ENCODE measurements around the gene CISD3. TPM values are rescaled to one million over a fixed set of nuclear protein-coding genes. Genes with fewer than 3 reads are reported as not detected.
A peak's percentile ranks its signal among the peaks of the same experiment; 100 is the strongest.

CISD3 gene
- total RNA-seq, 1 donor from 2014 or later: 9.0 TPM

GRCh38 chr17:38713456-38714075, 16.6 kb upstream of the CISD3 start:
- Mint-ChIP-seq H3K4me1 (peaks cover 1% of the 10 kb centered on the region), H3K9me3 (no peaks in the 10 kb centered on the region), H3K27me3 (ENCODE audit: low read depth) (peaks cover under 1% of the 10 kb centered on the region), H3K27ac (ENCODE audit: unreplicated experiment) (no peak overlapping the region), H3K4me3 (no peak overlapping the region), H3K36me3 (ENCODE audit: low read depth) (peaks cover 13% of the 10 kb centered on the region)
- DNase-seq (ENCODE audit: low read depth, low spot score): no peak
- TF ChIP-seq CTCF (conservative IDR thresholded peaks at IDR 0.05): no peak

GRCh38 chr17:38715216-38715943, 14.8 kb upstream of the CISD3 start:
- Mint-ChIP-seq H3K9me3 (no peaks in the 10 kb centered on the region), H3K4me1 (peaks cover 12% of the 10 kb centered on the region), H3K27me3 (ENCODE audit: low read depth) (peaks cover 10% of the 10 kb centered on the region), H3K27ac (ENCODE audit: unreplicated experiment) (peak overlapping the region; percentile 57), H3K36me3 (ENCODE audit: low read depth) (peaks cover 7% of the 10 kb centered on the region), H3K4me3 (no peak overlapping the region)
- no peak for TF ChIP-seq CTCF (conservative IDR thresholded peaks at IDR 0.05)
- DNase-seq (ENCODE audit: low read depth, low spot score): no peak

GRCh38 chr17:38716368-38717005, 13.7 kb upstream of the CISD3 start:
- TF ChIP-seq CTCF (conservative IDR thresholded peaks at IDR 0.05): no peak
- Mint-ChIP-seq H3K9me3 (no peaks in the 10 kb centered on the region), H3K27ac (ENCODE audit: unreplicated experiment) (no peak overlapping the region), H3K4me3 (no peak overlapping the region), H3K36me3 (ENCODE audit: low read depth) (peaks cover 7% of the 10 kb centered on the region), H3K4me1 (peaks cover 21% of the 10 kb centered on the region), H3K27me3 (ENCODE audit: low read depth) (peaks cover 10% of the 10 kb centered on the region)
- DNase-seq (ENCODE audit: low read depth, low spot score): no peak

GRCh38 chr17:38717139-38717745, 12.9 kb upstream of the CISD3 start:
- H3K27me3 Mint-ChIP-seq (ENCODE audit: low read depth): peaks cover 10% of the 10 kb centered on the region
- H3K27ac Mint-ChIP-seq (ENCODE audit: unreplicated experiment): no peak overlapping the region
- no peak for DNase-seq (ENCODE audit: low read depth, low spot score)
- H3K4me3 Mint-ChIP-seq: no peak overlapping the region
- H3K36me3 Mint-ChIP-seq (ENCODE audit: low read depth): peaks cover 7% of the 10 kb centered on the region
- H3K4me1 Mint-ChIP-seq: peaks cover 21% of the 10 kb centered on the region
- TF ChIP-seq CTCF (conservative IDR thresholded peaks at IDR 0.05): no peak
- H3K9me3 Mint-ChIP-seq: no peaks in the 10 kb centered on the region

- peaks cover 7% of the 10 kb centered on the region for H3K36me3 Mint-ChIP-seq (ENCODE audit: low read depth)
- TF ChIP-seq CTCF (conservative IDR thresholded peaks at IDR 0.05): no peak
- no peak for DNase-seq (ENCODE audit: low read depth, low spot score)
- peaks cover 21% of the 10 kb centered on the region for H3K4me1 Mint-ChIP-seq
- H3K27me3 Mint-ChIP-seq (ENCODE audit: low read depth): peaks cover 10% of the 10 kb centered on the region
- H3K9me3 Mint-ChIP-seq: no peaks in the 10 kb centered on the region
- H3K4me3 Mint-ChIP-seq: peak overlapping the region; percentile 45
- no peak overlapping the region for H3K27ac Mint-ChIP-seq (ENCODE audit: unreplicated experiment)
Measured at GRCh38 chr17:38719289-38719942, 10.7 kb upstream of the CISD3 start.
